Neuronal stem cell (in vitro differentiated cells): ENCODE measurements around the gene ENTHD1.
"Not testable (repeated sequence)": the region's sequence is repeated elsewhere in the genome, so short reads cannot be mapped to it uniquely, and the experiment has no call there.

Experiments used
- DNase-seq: peaks from one replicate; pipeline ENCODE4 v3.0.0-alpha.2; 2013; ENCODE audit warnings: low spot score
- H2AFZ ChIP-seq: one replicate; pipeline ENCODE4 v1.6.1; 2013; ENCODE audit warnings: mild to moderate bottlenecking, low read length, inconsistent platforms
- H2AK5ac ChIP-seq: 2 replicates; pipeline ENCODE4 v1.6.1; 2013; ENCODE audit warnings: low read depth, mild to moderate bottlenecking, inconsistent platforms, low read length, moderate library complexity, mixed read lengths
- H2BK120ac ChIP-seq: 2 replicates; pipeline ENCODE4 v1.6.1; 2013; ENCODE audit warnings: low read depth, mild to moderate bottlenecking, inconsistent platforms, low read length, moderate library complexity, mixed read lengths
- H2BK12ac ChIP-seq: one replicate; pipeline ENCODE4 v1.6.1; 2013; ENCODE audit warnings: low read length, inconsistent platforms
- H2BK15ac ChIP-seq: 2 replicates; pipeline ENCODE4 v1.6.1; 2013; ENCODE audit warnings: mild to moderate bottlenecking, low read length, inconsistent platforms, mixed read lengths
- H2BK5ac ChIP-seq: one replicate; pipeline ENCODE4 v1.6.1; 2013; ENCODE audit warnings: inconsistent platforms, mild to moderate bottlenecking, low read length, moderate library complexity
- H3K14ac ChIP-seq: one replicate; pipeline ENCODE4 v1.6.1; 2013; ENCODE audit warnings: low read length, inconsistent platforms
- H3K18ac ChIP-seq: 2 replicates; pipeline ENCODE4 v1.6.1; 2013; ENCODE audit warnings: low read length, inconsistent platforms
- H3K23ac ChIP-seq: 2 replicates; pipeline ENCODE4 v1.6.1; 2013; ENCODE audit warnings: low read depth, mild to moderate bottlenecking, mixed read lengths, low read length, inconsistent platforms; ENCODE audit not compliant: poor library complexity
- H3K27ac ChIP-seq: replicated peaks from 3 replicates; pipeline ENCODE4 v1.5.1; 2013; ENCODE audit warnings: low read length, inconsistent platforms
- H3K27me3 ChIP-seq, 3 experiments: 2 replicates each; pipeline ENCODE4 v1.6.1; 2013; ENCODE audit warnings: low read length in 3 of 3, mild to moderate bottlenecking in 2 of 3, inconsistent platforms in 1 of 3, low read depth in 1 of 3, mixed read lengths in 1 of 3, moderate library complexity in 1 of 3; ENCODE audit not compliant: control insufficient read depth in 3 of 3, insufficient read depth in 3 of 3
- H3K36me3 ChIP-seq, 2 donors: replicated peaks in 1 of 2; 2 replicates each; pipeline ENCODE4 v1.6.1; 2013; ENCODE audit warnings: low read length in 2 of 2; ENCODE audit not compliant: control insufficient read depth in 2 of 2, insufficient read depth in 2 of 2
- H3K4ac ChIP-seq: 2 replicates; pipeline ENCODE4 v1.6.1; 2013; ENCODE audit warnings: inconsistent platforms, mild to moderate bottlenecking, low read length, moderate library complexity
- H3K4me1 ChIP-seq, 2 donors: 1 replicate in 1 of 2; 2 replicates in 1 of 2; pipeline ENCODE4 v1.6.1; 2013; ENCODE audit warnings: low read length in 2 of 2, low read depth in 1 of 2; ENCODE audit not compliant: control insufficient read depth in 2 of 2, insufficient read depth in 1 of 2
- H3K4me2 ChIP-seq: one replicate; pipeline ENCODE4 v1.6.1; 2013; ENCODE audit warnings: mild to moderate bottlenecking, low read length, inconsistent platforms; ENCODE audit not compliant: insufficient read depth, poor library complexity, severe bottlenecking
- H3K4me3 ChIP-seq, 2 donors: 2 replicates each; pipeline ENCODE4 v1.5.1; 2013; ENCODE audit warnings: low read length in 2 of 2, mild to moderate bottlenecking in 2 of 2, inconsistent platforms in 1 of 2, moderate library complexity in 1 of 2
- H3K79me1 ChIP-seq: one replicate; pipeline ENCODE4 v1.6.1; 2013; ENCODE audit warnings: low read depth, mild to moderate bottlenecking, inconsistent platforms, low read length, moderate library complexity
- H3K9ac ChIP-seq: one replicate; pipeline ENCODE4 v1.6.1; 2013; ENCODE audit warnings: mild to moderate bottlenecking, low read depth, low read length, inconsistent platforms; ENCODE audit not compliant: poor library complexity
- H3K9me3 ChIP-seq, 2 donors: replicated peaks in 1 of 2; 2 replicates each; pipeline versions ENCODE3 to v1.6.1; 2013; ENCODE audit warnings: low read length in 2 of 2, mild to moderate bottlenecking in 2 of 2, inconsistent platforms in 1 of 2, low read depth in 1 of 2, mixed read lengths in 1 of 2, moderate library complexity in 1 of 2; ENCODE audit not compliant: control insufficient read depth in 2 of 2, insufficient read depth in 1 of 2
- H4K8ac ChIP-seq: one replicate; pipeline ENCODE4 v1.6.1; 2013; ENCODE audit warnings: low read depth, mild to moderate bottlenecking, inconsistent platforms, low read length, moderate library complexity
- H4K91ac ChIP-seq: one replicate; pipeline ENCODE4 v1.6.1; 2013; ENCODE audit warnings: low read length, low read depth, mild to moderate bottlenecking, inconsistent platforms; ENCODE audit not compliant: poor library complexity
- WGBS, 2 donors: extraction: QIAGEN DNeasy Blood & Tissue Kit; methylation state at CpG; one replicate each; pipeline ENCODE4 v1.1.7; 2013; ENCODE audit warnings: missing lambda C conversion rate in 2 of 2, mixed read lengths in 1 of 2; ENCODE audit not compliant: insufficient read length in 2 of 2, insufficient replicate concordance in 1 of 2; ENCODE audit errors: extremely low coverage in 2 of 2; 5-methylcytosine and 5-hydroxymethylcytosine counted together

The ENTHD1 gene

GRCh38 chr22:39735776-39736175 is 157.8 kb downstream of the ENTHD1 start:
- no peak overlapping the region for H2AK5ac ChIP-seq
- H3K79me1 ChIP-seq = no peaks in the 10 kb centered on the region
- no peak overlapping the region for H2BK12ac ChIP-seq
- peaks cover 0 to 9% (median 2%) of the 10 kb centered on the region in 3 experiments for H3K27me3 ChIP-seq
- H3K14ac ChIP-seq = no peak overlapping the region
- H3K4me1 ChIP-seq = peaks cover 0 to 10% of the 10 kb centered on the region in 2 donors
- no peak overlapping the region for H2BK15ac ChIP-seq
- H2AFZ ChIP-seq = no peak overlapping the region
- H3K27ac ChIP-seq = no peak overlapping the region
- H3K36me3 ChIP-seq = no peaks in the 10 kb centered on the region
- H3K18ac ChIP-seq = no peak overlapping the region
- no peak overlapping the region for H3K4me3 ChIP-seq
- no peak overlapping the region for H3K4me2 ChIP-seq
- peaks cover 0 to 2% of the 10 kb centered on the region in 2 donors for H3K9me3 ChIP-seq
- no peak overlapping the region for H2BK5ac ChIP-seq
- no peak overlapping the region for H2BK120ac ChIP-seq
- no peak overlapping the region for H3K4ac ChIP-seq
- H4K91ac ChIP-seq = no peak overlapping the region
- DNase-seq = no peak
- H3K9ac ChIP-seq = no peak overlapping the region
- WGBS, 2 donors = no CpG with 5 or more reads among the region's 10 CpGs
- H3K23ac ChIP-seq = no peak overlapping the region
- no peak overlapping the region for H4K8ac ChIP-seq

DNA sequence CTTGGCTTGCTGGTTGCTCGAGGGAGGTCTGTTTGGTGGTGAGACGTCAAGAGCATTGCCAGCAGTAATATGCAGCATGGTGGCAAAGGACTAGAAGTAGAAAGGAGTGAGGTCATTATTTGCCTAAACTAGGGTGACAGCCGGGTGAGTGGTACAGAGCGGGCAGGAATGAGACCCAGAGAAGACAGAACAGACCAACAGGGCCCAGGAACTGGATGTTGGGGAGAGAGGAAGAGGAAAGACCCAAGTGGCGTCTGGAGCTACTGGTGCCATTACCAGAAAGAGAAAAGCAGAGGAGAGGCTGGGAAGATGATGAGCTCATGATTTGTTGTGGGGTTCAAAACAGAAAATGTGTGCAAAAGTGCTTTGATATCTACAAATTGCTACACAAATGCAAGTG is 158.7 kb downstream of the ENTHD1 start:
- Histone ChIP-seq H2BK5ac (no peak overlapping the region), H3K18ac (no peak overlapping the region), H2BK12ac (no peak overlapping the region), H3K79me1 (no peaks in the 10 kb centered on the region), H4K8ac (no peak overlapping the region), H2AFZ (no peak overlapping the region), H2BK15ac (no peak overlapping the region), H3K14ac (no peak overlapping the region), H3K9ac (no peak overlapping the region), H4K91ac (peak overlapping the region; percentile 96), H3K4me2 (no peak overlapping the region), H2BK120ac (no peak overlapping the region), H3K4ac (no peak overlapping the region), H3K27ac (no peak overlapping the region), H3K4me1 (peaks cover 0 to 10% of the 10 kb centered on the region in 2 donors), H3K27me3 (peaks cover 0 to 9% (median 2%) of the 10 kb centered on the region in 3 experiments), H2AK5ac (no peak overlapping the region), H3K23ac (no peak overlapping the region), H3K36me3 (no peaks in the 10 kb centered on the region), H3K9me3 (peaks cover 0 to 2% of the 10 kb centered on the region in 2 donors), H3K4me3 (no peak overlapping the region)
- no peak for DNase-seq
- no CpG with 5 or more reads among the region's 5 CpGs for WGBS, 2 donors

DNA sequence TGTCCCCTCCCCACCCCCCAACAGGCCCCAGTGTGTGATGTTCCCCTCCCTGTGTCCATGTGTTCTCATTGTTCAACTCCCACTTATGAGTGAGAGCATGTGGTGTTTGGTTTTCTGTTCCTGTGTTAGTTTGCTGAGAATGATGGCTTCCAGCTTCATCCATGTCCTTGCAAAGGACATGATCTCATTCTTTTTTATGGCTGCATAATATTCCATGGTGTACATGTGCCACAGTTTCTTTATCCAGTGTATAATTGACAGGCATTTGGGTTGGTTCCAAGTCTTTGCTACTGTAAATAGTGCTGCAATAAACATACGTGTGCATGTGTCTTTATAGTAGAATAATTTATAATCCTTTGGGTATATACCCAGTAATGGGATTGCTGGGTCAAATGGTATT is 159.5 kb downstream of the ENTHD1 start:
- no CpG with 5 or more reads among the region's 1 CpG for WGBS, 2 donors
- H3K4ac ChIP-seq, H3K79me1 ChIP-seq, H2BK5ac ChIP-seq, H3K9me3 ChIP-seq, H2BK12ac ChIP-seq, H3K36me3 ChIP-seq, H3K4me2 ChIP-seq, H2BK15ac ChIP-seq, H3K27me3 ChIP-seq, H3K4me3 ChIP-seq, DNase-seq, H2BK120ac ChIP-seq, H3K4me1 ChIP-seq, H3K14ac ChIP-seq, H3K23ac ChIP-seq, H4K91ac ChIP-seq, H2AFZ ChIP-seq, H3K9ac ChIP-seq, H4K8ac ChIP-seq, H2AK5ac ChIP-seq, H3K18ac ChIP-seq, H3K27ac ChIP-seq: not testable (repeated sequence)

DNA sequence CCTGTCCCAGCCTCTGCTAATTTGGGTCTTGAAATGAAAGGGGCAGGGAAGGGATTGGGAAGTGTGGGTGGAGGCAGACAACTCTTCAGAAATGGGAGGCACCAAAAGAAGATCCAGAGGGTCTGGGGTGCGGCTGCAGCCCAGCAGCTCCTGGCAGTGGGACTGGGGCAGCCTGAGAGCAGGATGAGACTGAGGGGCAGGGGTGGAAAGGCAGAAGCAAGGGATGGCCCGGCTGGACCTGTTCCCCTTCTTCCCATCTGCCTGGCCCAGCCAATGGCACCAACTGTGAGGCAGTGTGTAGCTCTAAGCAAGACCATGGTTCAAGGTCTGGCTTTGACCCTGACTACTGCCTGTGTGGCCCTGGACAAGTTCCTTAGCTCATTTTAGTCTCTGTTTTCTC is 160.4 kb downstream of the ENTHD1 start:
- H2BK5ac ChIP-seq = no peak overlapping the region
- peaks cover 0 to 9% (median 2%) of the 10 kb centered on the region in 3 experiments for H3K27me3 ChIP-seq

More for the DNA sequence above, 160.4 kb downstream of the ENTHD1 start:
- H3K4me3 ChIP-seq = no peak overlapping the region
- no peak overlapping the region for H3K18ac ChIP-seq
- H2AFZ ChIP-seq = no peak overlapping the region
- no peaks in the 10 kb centered on the region for H3K79me1 ChIP-seq
- H3K4me1 ChIP-seq = peaks cover 0 to 10% of the 10 kb centered on the region in 2 donors
- H3K9ac ChIP-seq = no peak overlapping the region
- no peak overlapping the region for H2BK15ac ChIP-seq
- no peak overlapping the region for H3K14ac ChIP-seq
- no peak for DNase-seq
- H4K91ac ChIP-seq = no peak overlapping the region
- no peak overlapping the region for H2AK5ac ChIP-seq
- no peak overlapping the region for H3K4me2 ChIP-seq
- H2BK120ac ChIP-seq = no peak overlapping the region
- no CpG with 5 or more reads among the region's 2 CpGs for WGBS, 2 donors
- H3K23ac ChIP-seq = no peak overlapping the region
- H3K27ac ChIP-seq = no peak overlapping the region
- H2BK12ac ChIP-seq = no peak overlapping the region
- H4K8ac ChIP-seq = no peak overlapping the region
- H3K36me3 ChIP-seq = no peaks in the 10 kb centered on the region
- H3K4ac ChIP-seq = no peak overlapping the region
- H3K9me3 ChIP-seq = peaks cover 0 to 2% of the 10 kb centered on the region in 2 donors
